PC-9 (cell line): ENCODE measurements around the gene MEX3C. TPM values are rescaled to one million over a fixed set of nuclear protein-coding genes. Genes with fewer than 3 reads are reported as not detected.

Source experiments
- BruUV-seq: library from RNA; stranded (reverse); fragments of 400-500 nt; replicated peaks from 2 replicates; lab custom pipeline; 2021; lab: Mats Ljungman, UMichigan
- CTCF ChIA-PET: fragments of 300-600 bp; sonication (Branson Sonifier 250); formaldehyde crosslinking; loops from one replicate; lab custom pipeline; 2022; ENCODE audit warnings: antibody characterized with exemption; lab: Charles Lee
- POLR2A ChIA-PET: fragments of 300-600 bp; sonication (Branson Sonifier 250); formaldehyde crosslinking; loops from one replicate; lab custom pipeline; 2022; ENCODE audit warnings: antibody characterized with exemption; ENCODE audit not compliant: unreplicated experiment; lab: Charles Lee
- DNase-seq, 2 experiments: peaks; one replicate each; pipeline versions ENCODE4 v3.0.0 to v3.0.0-alpha.2; 2015 to 2022; ENCODE audit warnings: mixed read lengths in 1 of 2
- H2AFZ ChIP-seq: fragments of 200-600 bp; sonication (generic); 2 replicates; pipeline ENCODE4 v1.8.1; 2017; ENCODE audit warnings: antibody characterized with exemption
- H3F3A ChIP-seq: fragments of 200-600 bp; sonication (generic); 2 replicates; pipeline ENCODE4 v1.8.1; 2017; ENCODE audit warnings: antibody characterized with exemption, mild to moderate bottlenecking, low read depth; ENCODE audit not compliant: insufficient read depth
- H3K27ac ChIP-seq: fragments of 200-600 bp; sonication (generic); 2 replicates; pipeline ENCODE4 v1.6.1; 2016; ENCODE audit warnings: mixed run types
- H3K27me3 ChIP-seq: fragments of 200-600 bp; sonication (generic); 2 replicates; pipeline ENCODE4 v1.6.1; 2016; ENCODE audit warnings: low read depth, mixed run types; ENCODE audit not compliant: insufficient read depth
- H3K36me3 ChIP-seq: fragments of 200-600 bp; sonication (generic); 2 replicates; pipeline ENCODE4 v1.6.1; 2016; ENCODE audit warnings: low read depth, mixed run types
- H3K4me1 ChIP-seq: fragments of 200-600 bp; sonication (generic); replicated peaks from 2 replicates; pipeline ENCODE4 v1.6.1; 2016; ENCODE audit warnings: mixed run types; ENCODE audit not compliant: insufficient read depth
- H3K4me2 ChIP-seq: fragments of 200-600 bp; sonication (generic); 2 replicates; pipeline ENCODE4 v1.6.1; 2017; ENCODE audit warnings: mixed run types
- H3K4me3 ChIP-seq: fragments of 200-600 bp; sonication (generic); 2 replicates; pipeline ENCODE4 v1.6.1; 2016; ENCODE audit warnings: mixed run types
- H3K79me2 ChIP-seq: fragments of 200-600 bp; sonication (generic); 2 replicates; pipeline ENCODE4 v1.6.1; 2017; ENCODE audit warnings: low read depth, mixed run types
- H3K9me2 ChIP-seq: fragments of 200-600 bp; sonication (generic); 2 replicates; pipeline ENCODE4 v1.8.1; 2017; ENCODE audit warnings: mild to moderate bottlenecking; ENCODE audit not compliant: insufficient read depth
- H3K9me3 ChIP-seq: fragments of 200-600 bp; sonication (generic); 2 replicates; pipeline ENCODE4 v1.8.1; 2016; ENCODE audit warnings: low read depth; ENCODE audit not compliant: insufficient read depth
- H4K20me1 ChIP-seq: fragments of 200-600 bp; sonication (generic); 2 replicates; pipeline ENCODE4 v1.8.1; 2017; ENCODE audit not compliant: insufficient read depth
- CTCF ChIP-seq: fragments of 200-600 bp; sonication (generic); conservative IDR thresholded peaks from 2 replicates; pipeline ENCODE4 v1.6.1; 2017; ENCODE audit warnings: mixed run types, antibody characterized with exemption, mild to moderate bottlenecking, moderate library complexity
- EZH2 ChIP-seq: fragments of 200-600 bp; sonication (generic); IDR thresholded peaks from 2 replicates; pipeline ENCODE4 v1.8.0; 2017; ENCODE audit warnings: antibody characterized with exemption, low read depth
- intact Hi-C: fragments of 100-400 bp; cut with micrococcal nuclease; formaldehyde crosslinking; loops from one replicate; pipeline ENCODE4 v1.10.0; 2022; ENCODE audit not compliant: unreplicated experiment
- total RNA-seq: library from RNA; stranded (reverse); gene quantifications from 2 replicates; pipeline ENCODE4 v1.2.3, GENCODE V29; 2021

The MEX3C gene
- total RNA-seq, 1 experiment from 2014 or later, result 26.2 TPM

GRCh38 chr18:51171625-51172259 lies 25.7 kb downstream of the MEX3C start:
- ChIA-PET POLR2A (no interaction called here), CTCF (no interaction called here)
- no peaks in the 10 kb centered on the region for H3K9me3 ChIP-seq
- intact Hi-C loops, result no loop called here
- H4K20me1 ChIP-seq, result no peaks in the 10 kb centered on the region; the same call in 1 of the 2 replicates
- H3K27me3 ChIP-seq, result no peaks in the 10 kb centered on the region
- no peaks in the 10 kb centered on the region for H3F3A ChIP-seq
- H3K79me2 ChIP-seq, result no peaks in the 10 kb centered on the region
- no peak overlapping the region for H3K27ac ChIP-seq
- no peak overlapping the region for H3K4me3 ChIP-seq
- TF ChIP-seq CTCF (no peak), EZH2 (no peak)
- no peak for DNase-seq
- no peaks in the 10 kb centered on the region for H3K9me2 ChIP-seq
- H2AFZ ChIP-seq, result no peak overlapping the region
- no TSS peak for BruUV-seq
- no peak overlapping the region for H3K4me2 ChIP-seq
- H3K36me3 ChIP-seq, result peaks cover 4% of the 10 kb centered on the region
- no peaks in the 10 kb centered on the region for H3K4me1 ChIP-seq

DNA sequence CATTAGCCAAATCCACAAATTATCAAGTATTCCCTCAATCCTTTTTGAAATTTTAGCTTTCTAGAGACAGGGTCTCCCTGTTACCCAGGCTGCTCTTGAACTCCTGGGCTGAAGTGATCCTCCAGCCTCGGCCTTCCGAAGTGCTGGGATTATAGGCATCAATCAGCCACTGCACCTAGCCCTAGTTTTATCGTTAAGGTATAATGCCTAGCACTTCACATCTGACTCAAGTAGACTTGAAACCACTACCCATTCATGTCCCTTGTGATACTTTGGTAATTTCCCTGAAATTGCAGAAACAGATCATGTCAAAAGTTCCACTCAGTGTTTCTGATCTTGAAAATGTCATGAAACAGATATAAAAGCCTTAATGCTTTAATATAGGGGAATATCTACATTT lies 26.3 kb downstream of the MEX3C start:
- H3K27me3 ChIP-seq, result no peaks in the 10 kb centered on the region
- H3K4me3 ChIP-seq, result no peak overlapping the region
- no peaks in the 10 kb centered on the region for H3K4me1 ChIP-seq
- no peaks in the 10 kb centered on the region for H3K36me3 ChIP-seq
- H4K20me1 ChIP-seq, result no peaks in the 10 kb centered on the region; the same call in 1 of the 2 replicates
- H3K79me2 ChIP-seq, result no peaks in the 10 kb centered on the region
- no peaks in the 10 kb centered on the region for H3K9me2 ChIP-seq
- H3K9me3 ChIP-seq, result no peaks in the 10 kb centered on the region
- no TSS peak for BruUV-seq
- no peak overlapping the region for H3K4me2 ChIP-seq
- no peak for DNase-seq
- no peak overlapping the region for H2AFZ ChIP-seq
- no peaks in the 10 kb centered on the region for H3F3A ChIP-seq
- POLR2A ChIA-PET, result no interaction called here
- no peak overlapping the region for H3K27ac ChIP-seq
- intact Hi-C loops, result no loop called here
- TF ChIP-seq CTCF, result no peak
- CTCF ChIA-PET, result no interaction called here

DNA sequence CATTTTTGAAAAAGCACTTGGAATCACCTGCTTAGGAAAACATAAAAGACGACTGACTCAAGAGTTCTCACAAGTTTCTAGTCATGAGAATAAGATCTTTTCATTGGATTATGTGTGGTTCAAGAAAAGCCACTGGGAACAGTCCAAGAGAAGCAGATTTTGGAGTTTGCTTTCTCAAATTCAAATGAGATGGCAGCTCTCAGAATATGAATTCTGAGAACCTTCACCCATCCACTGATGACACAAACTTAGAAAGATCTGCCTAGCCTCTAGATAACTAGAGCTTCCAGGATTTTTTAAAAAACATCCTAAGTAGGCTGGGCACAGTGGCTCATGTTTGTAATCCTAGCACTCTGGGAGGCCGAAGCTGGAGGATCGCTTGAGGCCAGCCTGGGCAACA lies 26.8 kb downstream of the MEX3C start:
- ChIA-PET POLR2A (no interaction called here), CTCF (no interaction called here)
- H3K27ac ChIP-seq, result no peak overlapping the region
- no peak overlapping the region for H3K4me3 ChIP-seq
- H3K9me3 ChIP-seq, result no peaks in the 10 kb centered on the region
- no peaks in the 10 kb centered on the region for H3K4me1 ChIP-seq
- H2AFZ ChIP-seq, result no peak overlapping the region
- TF ChIP-seq EZH2 (no peak), CTCF (no peak)
- no peak overlapping the region for H3K4me2 ChIP-seq
- BruUV-seq, result no TSS peak
- H3K27me3 ChIP-seq, result no peaks in the 10 kb centered on the region
- H3K36me3 ChIP-seq, result no peaks in the 10 kb centered on the region
- H3K79me2 ChIP-seq, result no peaks in the 10 kb centered on the region
- DNase-seq, result no peak
- H3F3A ChIP-seq, result no peaks in the 10 kb centered on the region
- no peaks in the 10 kb centered on the region for H3K9me2 ChIP-seq
- intact Hi-C loops, result no loop called here
- H4K20me1 ChIP-seq, result no peaks in the 10 kb centered on the region; the same call in 1 of the 2 replicates
